ENCODE results near the gene RARRES2. TPM values are rescaled to one million over a fixed set of nuclear protein-coding genes. Genes with fewer than 3 reads are reported as not detected.
A peak's percentile ranks its signal among the peaks of the same experiment; 100 is the strongest.
"Not testable (repeated sequence)": the region's sequence is repeated elsewhere in the genome, so short reads cannot be mapped to it uniquely, and the experiment has no call there.

RARRES2 gene
- total and polyA plus RNA-seq, 2 experiments from 2014 or later: not detected

GRCh38 chr7:150305259-150305902 is 36.0 kb downstream of the RARRES2 start:
- H4K20me1 ChIP-seq (ENCODE audit: insufficient read depth); H3K9me3 ChIP-seq (ENCODE audit: low read depth); H3K9ac ChIP-seq; H3F3A ChIP-seq (ENCODE audit: insufficient read depth); H3K4me1 ChIP-seq (ENCODE audit: insufficient read depth); H3K27ac ChIP-seq; DNase-seq; H3K27me3 ChIP-seq (replicated peaks; ENCODE audit: insufficient read depth); H2AFZ ChIP-seq; H3K4me3 ChIP-seq; H3K79me2 ChIP-seq (ENCODE audit: insufficient read depth); H3K36me3 ChIP-seq (ENCODE audit: low read depth); H3K4me2 ChIP-seq (ENCODE audit: unreplicated experiment); in situ Hi-C loops (cut with MboI); H3K9me2 ChIP-seq (ENCODE audit: insufficient read depth): not testable (repeated sequence)
- 52 to 62% methylated on average over 7 to 11 of the region's 11 CpGs for WGBS, 2 experiments (ENCODE audit: low coverage in 1 of 2, low lambda C conversion rate in 2 of 2, missing lambda C conversion rate in 2 of 2)

GRCh38 chr7:150304499-150305258 is 36.8 kb downstream of the RARRES2 start:
- H3K27ac ChIP-seq; in situ Hi-C loops (cut with MboI); H3K4me1 ChIP-seq (ENCODE audit: insufficient read depth); H4K20me1 ChIP-seq (ENCODE audit: insufficient read depth); H3K9ac ChIP-seq; H3K79me2 ChIP-seq (ENCODE audit: insufficient read depth); H3K27me3 ChIP-seq (replicated peaks; ENCODE audit: insufficient read depth); H3F3A ChIP-seq (ENCODE audit: insufficient read depth); H2AFZ ChIP-seq; H3K4me2 ChIP-seq (ENCODE audit: unreplicated experiment); H3K4me3 ChIP-seq; H3K9me3 ChIP-seq (ENCODE audit: low read depth); H3K9me2 ChIP-seq (ENCODE audit: insufficient read depth); H3K36me3 ChIP-seq (ENCODE audit: low read depth): not testable (repeated sequence)
- 19 to 20% methylated on average over 8 of the region's 8 CpGs for WGBS, 2 experiments (ENCODE audit: low coverage in 1 of 2, low lambda C conversion rate in 2 of 2, missing lambda C conversion rate in 2 of 2)
- DNase-seq: peak; percentile 9

GRCh38 chr7:150302908-150303310 is 38.5 kb downstream of the RARRES2 start:
- H3K27me3 ChIP-seq (replicated peaks; ENCODE audit: insufficient read depth); H3K9me2 ChIP-seq (ENCODE audit: insufficient read depth); H3K9ac ChIP-seq; H3K79me2 ChIP-seq (ENCODE audit: insufficient read depth); H3K27ac ChIP-seq; in situ Hi-C loops (cut with MboI); H3K4me1 ChIP-seq (ENCODE audit: insufficient read depth); H2AFZ ChIP-seq; H3K9me3 ChIP-seq (ENCODE audit: low read depth); H3F3A ChIP-seq (ENCODE audit: insufficient read depth); H3K4me3 ChIP-seq; DNase-seq; H3K36me3 ChIP-seq (ENCODE audit: low read depth); H3K4me2 ChIP-seq (ENCODE audit: unreplicated experiment); H4K20me1 ChIP-seq (ENCODE audit: insufficient read depth): not testable (repeated sequence)
- WGBS, 2 experiments (ENCODE audit: low coverage in 1 of 2, low lambda C conversion rate in 2 of 2, missing lambda C conversion rate in 2 of 2): 41 to 50% methylated on average over 1 of the region's 1 CpG

GRCh38 chr7:150297978-150298377 is 43.5 kb downstream of the RARRES2 start:
- in situ Hi-C loops (cut with MboI): not testable (repeated sequence)

GRCh38 chr7:150296802-150297201 is 44.6 kb downstream of the RARRES2 start:
- DNase-seq; H3K79me2 ChIP-seq (ENCODE audit: insufficient read depth); H3K27ac ChIP-seq; H3F3A ChIP-seq (ENCODE audit: insufficient read depth); H3K4me1 ChIP-seq (ENCODE audit: insufficient read depth); H3K9ac ChIP-seq; H3K4me3 ChIP-seq; H3K9me2 ChIP-seq (ENCODE audit: insufficient read depth); H3K9me3 ChIP-seq (ENCODE audit: low read depth); H3K27me3 ChIP-seq (replicated peaks; ENCODE audit: insufficient read depth); in situ Hi-C loops (cut with MboI); H3K36me3 ChIP-seq (ENCODE audit: low read depth); H3K4me2 ChIP-seq (ENCODE audit: unreplicated experiment); H2AFZ ChIP-seq; H4K20me1 ChIP-seq (ENCODE audit: insufficient read depth): not testable (repeated sequence)
- 65 to 78% methylated on average over 8 to 9 of the region's 10 CpGs for WGBS, 2 experiments (ENCODE audit: low coverage in 1 of 2, low lambda C conversion rate in 2 of 2, missing lambda C conversion rate in 2 of 2)

More at GRCh38 chr7:150297978-150298377, 43.5 kb downstream of the RARRES2 start:
- H3K9me2 ChIP-seq (ENCODE audit: insufficient read depth); H3K9me3 ChIP-seq (ENCODE audit: low read depth); H3K27ac ChIP-seq; H2AFZ ChIP-seq; H3K79me2 ChIP-seq (ENCODE audit: insufficient read depth); DNase-seq; H3K36me3 ChIP-seq (ENCODE audit: low read depth); H3K9ac ChIP-seq; H3K4me2 ChIP-seq (ENCODE audit: unreplicated experiment); H3K27me3 ChIP-seq (replicated peaks; ENCODE audit: insufficient read depth); H4K20me1 ChIP-seq (ENCODE audit: insufficient read depth); H3F3A ChIP-seq (ENCODE audit: insufficient read depth); H3K4me3 ChIP-seq; H3K4me1 ChIP-seq (ENCODE audit: insufficient read depth): not testable (repeated sequence)

DNA sequence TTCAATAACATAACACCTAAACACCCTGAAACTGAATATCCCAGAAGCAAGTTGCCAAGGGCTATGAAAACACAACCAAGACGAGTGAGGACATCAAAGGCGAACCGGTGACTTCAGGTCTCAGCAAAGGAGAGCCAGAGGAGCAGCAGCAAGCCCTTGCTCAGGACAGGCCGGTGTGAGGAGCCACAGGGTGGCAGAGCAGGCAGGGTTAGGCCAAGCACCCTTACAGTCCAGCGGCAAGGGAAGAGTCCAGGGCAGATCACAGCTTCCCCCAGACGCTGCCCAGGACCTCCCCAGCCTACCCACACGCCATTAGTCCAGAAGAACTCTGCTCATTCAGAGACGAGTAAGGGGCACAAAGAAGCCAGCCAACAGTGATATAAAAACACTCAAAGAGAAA is 45.8 kb downstream of the RARRES2 start:
- H2AFZ ChIP-seq; H3K9me3 ChIP-seq (ENCODE audit: low read depth); H3K4me3 ChIP-seq; H3K9me2 ChIP-seq (ENCODE audit: insufficient read depth); H3K79me2 ChIP-seq (ENCODE audit: insufficient read depth); H3K4me2 ChIP-seq (ENCODE audit: unreplicated experiment); H3F3A ChIP-seq (ENCODE audit: insufficient read depth); in situ Hi-C loops (cut with MboI); H3K4me1 ChIP-seq (ENCODE audit: insufficient read depth); H3K27ac ChIP-seq; H3K27me3 ChIP-seq (replicated peaks; ENCODE audit: insufficient read depth); H4K20me1 ChIP-seq (ENCODE audit: insufficient read depth); H3K9ac ChIP-seq; DNase-seq; H3K36me3 ChIP-seq (ENCODE audit: low read depth): not testable (repeated sequence)
- 68 to 80% methylated on average over 3 of the region's 8 CpGs for WGBS, 2 experiments (ENCODE audit: low coverage in 1 of 2, low lambda C conversion rate in 2 of 2, missing lambda C conversion rate in 2 of 2)

DNA sequence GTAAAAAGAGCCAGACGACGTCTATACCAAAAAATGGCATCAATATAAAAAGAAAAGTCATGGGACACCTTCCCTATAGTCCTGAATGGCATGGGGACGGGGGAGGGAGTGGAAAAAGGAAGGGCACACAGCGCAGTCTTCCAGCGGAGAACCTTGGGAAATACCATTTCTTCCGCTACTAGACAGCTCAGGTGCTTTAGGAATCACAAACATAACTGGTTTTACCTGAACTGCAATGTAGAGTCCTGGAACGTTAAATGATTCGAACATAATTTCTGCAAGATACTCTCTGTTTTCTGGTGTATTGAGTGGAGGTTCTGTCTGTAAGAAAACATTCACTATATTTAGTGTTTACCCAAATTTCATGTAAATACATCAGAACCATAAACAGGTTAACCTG is 46.4 kb downstream of the RARRES2 start:
- H3K4me3 ChIP-seq; H2AFZ ChIP-seq; H3K79me2 ChIP-seq (ENCODE audit: insufficient read depth); H3K9me2 ChIP-seq (ENCODE audit: insufficient read depth); H3K27me3 ChIP-seq (replicated peaks; ENCODE audit: insufficient read depth); H3K9ac ChIP-seq; H4K20me1 ChIP-seq (ENCODE audit: insufficient read depth); H3K27ac ChIP-seq; DNase-seq; H3K4me2 ChIP-seq (ENCODE audit: unreplicated experiment); in situ Hi-C loops (cut with MboI); H3K36me3 ChIP-seq (ENCODE audit: low read depth); H3K4me1 ChIP-seq (ENCODE audit: insufficient read depth); H3K9me3 ChIP-seq (ENCODE audit: low read depth); H3F3A ChIP-seq (ENCODE audit: insufficient read depth): not testable (repeated sequence)
- 53 to 63% methylated on average over 8 of the region's 8 CpGs for WGBS, 2 experiments (ENCODE audit: low coverage in 1 of 2, low lambda C conversion rate in 2 of 2, missing lambda C conversion rate in 2 of 2)

Measured in GM23248 (cell line).